ENCODE results near the gene MCM3AP.

The MCM3AP gene

GRCh38 chr21:46295177-46295770, 9.9 kb upstream of the MCM3AP start:
- H3K36me3 ChIP-seq (ENCODE audit: low read length), result 0 out of 2 replicates have a peak, but pooled peaks cover 7% of the 10 kb centered on the region
- H3K9me3 ChIP-seq (ENCODE audit: insufficient read depth, low read length), result no peaks in the 10 kb centered on the region
- H3K9me2 ChIP-seq (replicated peaks; ENCODE audit: insufficient read depth, low read length), result no peaks in the 10 kb centered on the region
- no peaks in the 10 kb centered on the region for H3K79me2 ChIP-seq (ENCODE audit: insufficient read depth, low read length)
- H3K27ac ChIP-seq (ENCODE audit: low read depth, low read length), result no peak overlapping the region
- no peaks in the 10 kb centered on the region for H3F3A ChIP-seq (ENCODE audit: insufficient read depth)
- no peak overlapping the region for H3K4me2 ChIP-seq (ENCODE audit: low read depth, low read length, poor library complexity, severe bottlenecking)
- H3K9ac ChIP-seq (ENCODE audit: low read length), result no peak overlapping the region
- TF ChIP-seq EZH2phosphoT487 (conservative IDR thresholded peaks at IDR 0.05; ENCODE audit: low read length) (no peak), CTCF (IDR thresholded peaks at IDR 0.05; ENCODE audit: insufficient read depth, low read length, poor library complexity, severe bottlenecking) (no peak)
- H3K4me3 ChIP-seq (ENCODE audit: insufficient read depth, low read length, poor library complexity, severe bottlenecking), result no peak overlapping the region
- no peaks in the 10 kb centered on the region for H3K27me3 ChIP-seq (ENCODE audit: low read length)
- no peak overlapping the region for H2AFZ ChIP-seq (ENCODE audit: low read depth, low read length, severe bottlenecking)
- H4K20me1 ChIP-seq (ENCODE audit: low read depth, low read length), result no peaks in the 10 kb centered on the region

- no peak overlapping the region for H3K4me3 ChIP-seq (ENCODE audit: insufficient read depth, low read length, poor library complexity, severe bottlenecking)
- no peaks in the 10 kb centered on the region for H3K27me3 ChIP-seq (ENCODE audit: low read length)
- H2AFZ ChIP-seq (ENCODE audit: low read depth, low read length, severe bottlenecking), result no peak overlapping the region
- H3K36me3 ChIP-seq (ENCODE audit: low read length), result 0 out of 2 replicates have a peak, but pooled peaks cover 7% of the 10 kb centered on the region
- peaks cover 5% of the 10 kb centered on the region for H3K79me2 ChIP-seq (ENCODE audit: insufficient read depth, low read length)
- H3K4me2 ChIP-seq (ENCODE audit: low read depth, low read length, poor library complexity, severe bottlenecking), result no peak overlapping the region
- TF ChIP-seq CTCF (IDR thresholded peaks at IDR 0.05; ENCODE audit: insufficient read depth, low read length, poor library complexity, severe bottlenecking), result no peak
- TF ChIP-seq EZH2phosphoT487 (conservative IDR thresholded peaks at IDR 0.05; ENCODE audit: low read length), result no peak
- no peak overlapping the region for H3K27ac ChIP-seq (ENCODE audit: low read depth, low read length)
- H4K20me1 ChIP-seq (ENCODE audit: low read depth, low read length), result no peaks in the 10 kb centered on the region
- H3K9me3 ChIP-seq (ENCODE audit: insufficient read depth, low read length), result no peaks in the 10 kb centered on the region
- H3K9ac ChIP-seq (ENCODE audit: low read length), result no peak overlapping the region
- no peaks in the 10 kb centered on the region for H3K9me2 ChIP-seq (replicated peaks; ENCODE audit: insufficient read depth, low read length)
- H3F3A ChIP-seq (ENCODE audit: insufficient read depth), result no peaks in the 10 kb centered on the region
These were observed 9.3 kb upstream of the MCM3AP start for GRCh38 chr21:46294647-46295176.

GRCh38 chr21:46291561-46291960, 6.2 kb upstream of the MCM3AP start:
- Histone ChIP-seq H3K9ac (ENCODE audit: low read length) (no peak overlapping the region), H3F3A (ENCODE audit: insufficient read depth) (peaks cover 15% of the 10 kb centered on the region; the same call in 1 of the 2 replicates)

More at GRCh38 chr21:46291561-46291960, 6.2 kb upstream of the MCM3AP start:
- Histone ChIP-seq H3K36me3 (ENCODE audit: low read length) (0 out of 2 replicates have a peak, but pooled peaks cover 7% of the 10 kb centered on the region), H3K4me2 (ENCODE audit: low read depth, low read length, poor library complexity, severe bottlenecking) (no peak overlapping the region), H3K9me3 (ENCODE audit: insufficient read depth, low read length) (no peaks in the 10 kb centered on the region), H2AFZ (ENCODE audit: low read depth, low read length, severe bottlenecking) (no peak overlapping the region), H4K20me1 (ENCODE audit: low read depth, low read length) (no peaks in the 10 kb centered on the region), H3K9me2 (replicated peaks; ENCODE audit: insufficient read depth, low read length) (no peaks in the 10 kb centered on the region), H3K4me3 (ENCODE audit: insufficient read depth, low read length, poor library complexity, severe bottlenecking) (no peak overlapping the region), H3K27me3 (ENCODE audit: low read length) (no peaks in the 10 kb centered on the region), H3K27ac (ENCODE audit: low read depth, low read length) (no peak overlapping the region), H3K79me2 (ENCODE audit: insufficient read depth, low read length) (peaks cover 28% of the 10 kb centered on the region)
- TF ChIP-seq EZH2phosphoT487 (conservative IDR thresholded peaks at IDR 0.05; ENCODE audit: low read length) (no peak), CTCF (IDR thresholded peaks at IDR 0.05; ENCODE audit: insufficient read depth, low read length, poor library complexity, severe bottlenecking) (no peak)

All from SU-DHL-6 (cell line).